ENCODE measurements around the gene VWA3A. TPM values are rescaled to one million over a fixed set of nuclear protein-coding genes. Genes with fewer than 3 reads are reported as not detected.
"Not testable (repeated sequence)": the region's sequence is repeated elsewhere in the genome, so short reads cannot be mapped to it uniquely, and the experiment has no call there.

The VWA3A gene
- total RNA-seq, 2 donors from 2014 or later: not detected

DNA sequence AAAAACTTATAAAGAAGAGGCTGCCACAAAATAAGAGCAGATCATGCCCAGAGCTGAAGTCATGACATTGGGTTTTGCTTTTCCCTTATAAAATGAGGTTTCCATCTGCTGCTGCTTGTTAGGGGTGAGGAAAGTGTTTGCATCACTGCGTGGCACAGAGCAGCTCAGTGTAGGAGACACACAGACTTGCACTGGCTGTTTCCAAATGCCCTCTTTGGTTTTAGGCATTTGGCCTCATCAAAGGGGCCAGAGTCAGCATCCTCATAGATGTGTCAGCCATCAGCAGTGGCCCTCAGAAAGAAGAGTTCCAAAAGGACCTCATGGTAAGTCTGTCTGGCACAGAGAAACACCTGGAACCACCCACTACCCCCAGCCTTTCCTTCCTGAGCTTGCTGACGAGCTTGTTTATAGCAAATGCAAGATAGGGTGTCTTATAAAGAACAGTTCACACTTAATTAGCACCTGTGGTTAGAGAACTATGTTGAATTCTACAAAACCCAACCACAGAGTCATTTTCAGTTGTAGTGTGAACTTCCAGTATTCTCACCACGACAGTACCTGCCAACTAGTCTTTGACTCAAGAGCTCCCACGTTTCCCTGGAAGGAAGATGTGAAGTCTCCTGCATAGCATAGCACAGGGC, 17.0 kb downstream of the VWA3A start:
- Histone ChIP-seq H3K9me3 (no peaks in the 10 kb centered on the region), H3K4me1 (no peaks in the 10 kb centered on the region)
- TF ChIP-seq, protein P1, sequence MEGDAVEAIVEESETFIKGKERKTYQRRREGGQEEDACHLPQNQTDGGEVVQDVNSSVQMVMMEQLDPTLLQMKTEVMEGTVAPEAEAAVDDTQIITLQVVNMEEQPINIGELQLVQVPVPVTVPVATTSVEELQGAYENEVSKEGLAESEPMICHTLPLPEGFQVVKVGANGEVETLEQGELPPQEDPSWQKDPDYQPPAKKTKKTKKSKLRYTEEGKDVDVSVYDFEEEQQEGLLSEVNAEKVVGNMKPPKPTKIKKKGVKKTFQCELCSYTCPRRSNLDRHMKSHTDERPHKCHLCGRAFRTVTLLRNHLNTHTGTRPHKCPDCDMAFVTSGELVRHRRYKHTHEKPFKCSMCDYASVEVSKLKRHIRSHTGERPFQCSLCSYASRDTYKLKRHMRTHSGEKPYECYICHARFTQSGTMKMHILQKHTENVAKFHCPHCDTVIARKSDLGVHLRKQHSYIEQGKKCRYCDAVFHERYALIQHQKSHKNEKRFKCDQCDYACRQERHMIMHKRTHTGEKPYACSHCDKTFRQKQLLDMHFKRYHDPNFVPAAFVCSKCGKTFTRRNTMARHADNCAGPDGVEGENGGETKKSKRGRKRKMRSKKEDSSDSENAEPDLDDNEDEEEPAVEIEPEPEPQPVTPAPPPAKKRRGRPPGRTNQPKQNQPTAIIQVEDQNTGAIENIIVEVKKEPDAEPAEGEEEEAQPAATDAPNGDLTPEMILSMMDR (IDR thresholded peaks at IDR 0.05): no peak

DNA sequence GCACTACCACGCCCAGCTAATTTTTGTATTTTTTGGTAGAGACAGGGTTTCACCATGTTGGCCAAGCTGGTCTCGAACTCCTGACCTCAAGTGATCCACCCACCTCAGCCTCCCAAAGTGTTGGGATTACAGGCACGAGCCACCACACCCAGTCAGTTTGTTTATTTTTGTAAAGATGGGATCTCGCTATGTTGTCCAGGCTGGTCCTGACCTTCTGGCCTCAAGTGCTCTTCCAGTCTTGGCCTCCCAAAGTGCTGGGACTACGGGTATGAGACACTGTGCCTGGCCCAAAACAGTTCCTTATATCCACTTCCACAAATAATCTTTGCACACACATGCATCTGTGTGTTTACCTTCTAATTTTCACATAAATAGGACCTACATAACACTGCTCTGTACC, 19.3 kb downstream of the VWA3A start:
- H3K4me3 ChIP-seq; DNase-seq (ENCODE audit: low spot score); H3K9me3 ChIP-seq; H3K36me3 ChIP-seq; H3K27me3 ChIP-seq; H3K4me1 ChIP-seq; H3K27ac ChIP-seq: not testable (repeated sequence)

More for the DNA sequence above, 17.0 kb downstream of the VWA3A start:
- Histone ChIP-seq H3K27ac (no peak overlapping the region), H3K27me3 (no peaks in the 10 kb centered on the region), H3K36me3 (no peaks in the 10 kb centered on the region), H3K4me3 (no peak overlapping the region)
- no peak for DNase-seq (ENCODE audit: low spot score)

DNA sequence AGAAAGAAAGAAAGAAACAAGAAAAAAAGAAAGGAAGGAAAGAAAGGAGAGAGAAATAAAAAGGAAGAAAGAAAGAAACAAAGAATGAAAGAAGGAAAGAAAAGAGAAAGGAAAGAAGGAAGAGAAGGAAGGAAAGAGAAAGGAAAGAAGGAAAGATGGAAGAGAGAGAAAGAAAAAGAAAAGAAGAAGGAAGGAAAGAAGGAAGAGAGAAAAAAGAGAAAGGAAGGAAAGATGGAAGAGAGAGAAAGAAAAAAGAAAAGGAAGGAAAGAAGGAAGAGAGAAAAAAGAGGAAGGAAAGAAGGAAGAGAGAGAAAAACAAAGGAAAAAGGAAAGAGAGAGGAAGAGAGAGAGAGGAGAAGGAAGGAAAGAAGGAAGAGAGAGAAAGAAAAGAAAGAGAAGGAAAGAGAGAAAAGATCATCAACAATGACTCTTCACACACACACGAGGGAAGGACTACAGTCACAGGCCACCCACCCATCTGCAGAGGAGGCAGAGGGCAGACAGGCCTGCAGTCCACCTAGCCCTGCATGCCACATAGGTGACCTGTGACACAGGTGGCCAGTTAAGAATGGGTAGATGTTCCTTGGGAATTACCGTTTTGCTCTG, 23.9 kb downstream of the VWA3A start:
- Histone ChIP-seq H3K9me3 (no peaks in the 10 kb centered on the region), H3K4me1 (no peaks in the 10 kb centered on the region), H3K27ac (no peak overlapping the region), H3K36me3 (no peaks in the 10 kb centered on the region), H3K4me3 (no peak overlapping the region), H3K27me3 (no peaks in the 10 kb centered on the region)
- DNase-seq (ENCODE audit: low spot score): no peak
- TF ChIP-seq, protein P1 (IDR thresholded peaks at IDR 0.05): no peak

DNA sequence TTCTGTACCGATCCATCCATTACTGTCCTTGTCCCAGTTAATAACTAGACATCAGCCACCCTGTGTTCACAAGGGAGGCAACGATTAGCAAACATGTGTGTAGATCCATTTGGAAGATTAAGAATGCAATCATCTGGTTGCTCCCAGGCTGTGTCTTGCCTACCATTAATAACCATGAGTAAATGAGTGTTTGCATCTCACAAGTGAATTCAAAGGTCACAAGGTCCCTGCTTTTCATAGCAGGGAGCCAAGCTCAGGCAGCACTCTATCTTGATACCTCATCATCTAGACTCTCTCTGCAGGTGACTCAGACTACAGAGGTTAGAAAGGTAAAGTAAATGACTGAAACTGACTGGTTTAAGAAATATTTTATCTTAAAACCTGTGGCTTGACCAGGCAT, 25.3 kb downstream of the VWA3A start:
- Histone ChIP-seq H3K27me3 (no peaks in the 10 kb centered on the region), H3K27ac (no peak overlapping the region)

DNA sequence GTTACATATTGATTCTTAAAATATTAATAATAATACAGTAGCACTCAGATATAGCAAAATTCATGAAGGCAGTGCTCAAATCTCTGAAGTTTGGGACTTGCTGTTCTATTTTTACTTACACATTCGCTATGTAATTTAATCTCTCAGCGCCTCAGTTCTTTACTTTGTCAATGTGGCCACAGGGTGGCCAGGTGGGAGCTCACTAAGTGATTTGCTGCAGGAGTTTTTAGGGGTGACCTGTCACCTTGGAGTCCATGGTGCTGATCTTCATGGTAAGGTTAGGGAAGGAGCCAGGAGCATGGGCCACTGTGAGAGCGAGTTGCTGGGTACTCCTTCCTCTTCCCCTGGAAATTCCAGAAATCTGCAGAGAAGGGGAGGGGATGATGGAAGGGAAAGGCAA, 28.1 kb downstream of the VWA3A start:
- TF ChIP-seq, protein P1 (IDR thresholded peaks at IDR 0.05): no peak
- no peak for DNase-seq (ENCODE audit: low spot score)
- Histone ChIP-seq H3K36me3 (no peaks in the 10 kb centered on the region), H3K27ac (no peak overlapping the region), H3K4me1 (no peaks in the 10 kb centered on the region), H3K9me3 (no peaks in the 10 kb centered on the region), H3K27me3 (no peaks in the 10 kb centered on the region), H3K4me3 (no peak overlapping the region)

More for the DNA sequence above, 25.3 kb downstream of the VWA3A start:
- Histone ChIP-seq H3K9me3 (no peaks in the 10 kb centered on the region), H3K4me3 (no peak overlapping the region), H3K36me3 (no peaks in the 10 kb centered on the region), H3K4me1 (no peaks in the 10 kb centered on the region)
- TF ChIP-seq, protein P1 (IDR thresholded peaks at IDR 0.05): no peak
- no peak for DNase-seq (ENCODE audit: low spot score)

DNA sequence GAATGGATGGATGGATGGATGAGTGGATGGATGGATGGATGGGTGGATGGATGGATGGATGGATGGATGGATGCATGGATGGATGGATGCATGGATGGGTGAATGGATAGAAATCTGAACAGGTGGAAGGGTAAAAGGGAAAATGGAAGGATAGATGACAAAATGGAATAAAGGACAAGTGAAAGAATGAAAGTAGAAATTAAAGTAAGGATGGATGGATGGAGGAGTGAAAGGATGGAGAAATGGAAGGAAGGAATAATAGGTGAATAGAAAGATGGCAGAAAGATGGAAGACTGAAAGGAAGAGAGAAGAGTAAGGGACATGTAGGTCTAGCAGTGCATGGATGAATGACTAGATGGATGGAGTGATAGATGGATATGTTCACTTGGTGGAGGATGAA, 29.9 kb downstream of the VWA3A start:
- Histone ChIP-seq H3K36me3 (no peaks in the 10 kb centered on the region), H3K4me3 (no peak overlapping the region), H3K4me1 (no peaks in the 10 kb centered on the region), H3K9me3 (no peaks in the 10 kb centered on the region), H3K27ac (no peak overlapping the region), H3K27me3 (no peaks in the 10 kb centered on the region)
- TF ChIP-seq, protein P1 (IDR thresholded peaks at IDR 0.05): no peak
- DNase-seq (ENCODE audit: low spot score): no peak
